ENCODE results near the gene LAMB1. TPM values are rescaled to one million over a fixed set of nuclear protein-coding genes. Genes with fewer than 3 reads are reported as not detected.

Gene LAMB1
- total RNA-seq (not detected), total RNA-seq (0.08 to 1.3 reads per million in 2 donors)

DNA sequence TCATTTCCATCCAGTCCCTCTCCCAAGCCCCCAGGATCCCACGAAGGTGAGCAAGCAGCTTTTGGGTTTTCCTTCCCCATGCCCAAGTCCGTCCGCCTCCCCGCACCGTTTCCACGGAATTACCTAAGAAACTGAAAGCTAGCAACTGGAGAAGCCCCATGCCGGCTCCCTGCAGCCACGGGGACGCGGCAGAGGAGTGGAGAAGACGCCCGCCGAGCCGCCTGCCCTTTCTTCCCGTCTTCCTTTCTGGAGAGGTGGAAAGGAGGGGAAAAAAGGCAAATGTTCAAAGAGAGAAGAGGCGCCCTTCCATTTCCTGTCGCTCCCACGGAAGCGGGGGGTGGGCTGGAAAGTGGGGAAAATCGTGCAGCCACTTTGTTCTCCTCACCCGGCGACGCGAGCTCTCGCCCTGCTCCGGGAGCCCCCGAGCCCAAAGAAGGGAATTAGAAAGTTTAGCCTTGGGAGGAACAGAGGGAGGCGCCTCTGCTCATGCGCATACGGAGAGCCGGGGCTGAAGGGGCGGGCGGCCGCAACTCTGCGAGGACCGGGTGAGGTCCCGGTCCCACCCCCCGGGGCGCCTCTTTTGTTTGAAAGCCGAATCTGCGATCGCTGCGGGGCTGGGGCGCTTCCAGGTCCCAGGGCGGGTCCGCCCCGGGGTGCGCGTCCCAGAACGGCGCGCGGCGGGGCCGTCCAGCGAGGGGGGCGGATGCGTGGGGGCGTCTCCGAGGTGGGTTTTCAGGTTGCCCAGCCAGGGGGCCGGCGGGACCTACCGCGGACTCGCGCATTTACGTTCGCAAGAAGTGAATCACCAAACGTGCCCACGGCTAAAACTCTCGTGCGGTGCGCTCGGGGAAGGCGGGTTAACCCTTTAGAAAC, at the start of gene LAMB1:
Gene LAMB1 (minus strand): TSS at position 436 of the 873 bp plus-strand sequence. CDS start 276 bp downstream, at position 160.
- peaks cover 19% of the 10 kb centered on the region for H3K4me1 Mint-ChIP-seq
- ATAC-seq = no peak
- no peaks in the 10 kb centered on the region for H3K9me3 ChIP-seq (ENCODE audit: control insufficient read depth, low read length, poor library complexity, severe bottlenecking)
- peaks cover 64% of the 10 kb centered on the region for H3K27me3 Mint-ChIP-seq
- peaks cover 10% of the 10 kb centered on the region for H3K36me3 Mint-ChIP-seq (ENCODE audit: low read depth)
- H3K4me3 Mint-ChIP-seq = peak within 1 kb of the TSS; percentile 87
- no peak for DNase-seq
- no peak within 1 kb of the TSS for H3K27ac Mint-ChIP-seq

DNA sequence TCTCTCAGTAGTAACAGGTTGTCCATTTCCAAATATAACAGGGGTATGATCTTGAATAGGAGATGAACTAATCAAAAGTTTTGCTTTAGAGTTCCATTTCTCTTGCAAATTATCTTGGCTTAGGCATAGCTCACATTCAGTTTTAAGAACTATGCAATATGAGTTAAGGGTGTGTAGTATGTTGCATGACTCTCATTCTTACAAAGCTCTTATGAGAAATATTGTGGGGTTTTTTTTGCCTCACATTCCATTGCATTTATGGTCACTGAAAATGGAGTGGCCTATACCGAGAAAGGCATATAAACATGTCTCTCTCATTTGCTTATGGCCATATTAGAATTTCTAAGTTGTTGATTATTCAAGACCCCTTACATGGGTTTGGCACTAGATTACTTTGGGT, 48.5 kb upstream of the LAMB1 start:
- Mint-ChIP-seq H3K36me3 (ENCODE audit: low read depth) (no peaks in the 10 kb centered on the region), H3K4me1 (peaks cover 2% of the 10 kb centered on the region), H3K27ac (no peak overlapping the region), H3K27me3 (peaks cover 23% of the 10 kb centered on the region), H3K4me3 (no peak overlapping the region)
- no peaks in the 10 kb centered on the region for H3K9me3 ChIP-seq (ENCODE audit: control insufficient read depth, low read length, poor library complexity, severe bottlenecking)
- ATAC-seq (no peak), DNase-seq (no peak)

DNA sequence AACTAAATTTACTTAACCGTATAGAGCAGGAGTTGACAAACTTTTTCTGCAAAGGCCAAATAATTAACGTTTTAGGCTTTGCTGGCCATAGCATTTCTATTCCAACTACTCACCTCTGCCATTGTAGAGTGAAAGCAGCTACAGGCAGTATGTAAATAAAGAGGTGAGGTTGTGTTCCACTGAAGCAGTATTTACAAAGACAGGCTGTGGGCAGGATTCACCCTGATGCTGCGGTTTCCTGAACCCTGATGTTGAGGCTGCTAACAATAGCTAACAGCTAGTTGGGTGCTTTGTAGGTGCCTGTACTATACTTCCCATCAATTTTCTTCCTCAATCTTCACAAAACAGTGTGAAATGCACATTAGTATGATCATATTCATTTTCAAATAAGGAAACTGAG, 47.0 kb upstream of the LAMB1 start:
- H3K9me3 ChIP-seq (ENCODE audit: control insufficient read depth, low read length, poor library complexity, severe bottlenecking) = no peaks in the 10 kb centered on the region
- peaks cover 23% of the 10 kb centered on the region for H3K27me3 Mint-ChIP-seq
- ATAC-seq (peak; percentile 65), DNase-seq (no peak)
- H3K4me1 Mint-ChIP-seq = peaks cover 2% of the 10 kb centered on the region
- no peak overlapping the region for H3K27ac Mint-ChIP-seq
- no peak overlapping the region for H3K4me3 Mint-ChIP-seq
- no peaks in the 10 kb centered on the region for H3K36me3 Mint-ChIP-seq (ENCODE audit: low read depth)

DNA sequence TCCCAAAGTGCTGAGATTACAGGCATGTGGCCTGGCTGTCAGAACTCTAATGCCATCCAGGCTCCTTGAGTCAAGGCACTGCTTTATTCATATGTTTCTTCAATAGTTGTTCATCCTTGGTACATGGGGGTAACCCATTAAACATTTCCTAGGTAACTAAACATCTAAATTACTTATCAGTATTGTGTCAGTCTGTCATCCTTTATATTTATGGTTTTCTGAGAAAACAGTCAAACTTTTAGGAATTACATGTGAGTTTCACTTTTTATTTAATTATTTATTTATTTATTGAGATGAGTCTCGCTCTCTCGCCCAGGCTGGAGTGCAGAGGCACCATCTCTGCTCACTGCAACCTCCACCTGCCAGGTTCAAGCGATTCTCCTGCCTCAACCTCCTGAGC, 45.5 kb upstream of the LAMB1 start:
- H3K36me3 Mint-ChIP-seq (ENCODE audit: low read depth) = no peaks in the 10 kb centered on the region
- H3K4me3 Mint-ChIP-seq = no peak overlapping the region
- ATAC-seq (no peak), DNase-seq (no peak)
- no peaks in the 10 kb centered on the region for H3K9me3 ChIP-seq (ENCODE audit: control insufficient read depth, low read length, poor library complexity, severe bottlenecking)
- H3K27ac Mint-ChIP-seq = peak overlapping the region; percentile 5
- peaks cover 2% of the 10 kb centered on the region for H3K4me1 Mint-ChIP-seq
- H3K27me3 Mint-ChIP-seq = peaks cover 13% of the 10 kb centered on the region

DNA sequence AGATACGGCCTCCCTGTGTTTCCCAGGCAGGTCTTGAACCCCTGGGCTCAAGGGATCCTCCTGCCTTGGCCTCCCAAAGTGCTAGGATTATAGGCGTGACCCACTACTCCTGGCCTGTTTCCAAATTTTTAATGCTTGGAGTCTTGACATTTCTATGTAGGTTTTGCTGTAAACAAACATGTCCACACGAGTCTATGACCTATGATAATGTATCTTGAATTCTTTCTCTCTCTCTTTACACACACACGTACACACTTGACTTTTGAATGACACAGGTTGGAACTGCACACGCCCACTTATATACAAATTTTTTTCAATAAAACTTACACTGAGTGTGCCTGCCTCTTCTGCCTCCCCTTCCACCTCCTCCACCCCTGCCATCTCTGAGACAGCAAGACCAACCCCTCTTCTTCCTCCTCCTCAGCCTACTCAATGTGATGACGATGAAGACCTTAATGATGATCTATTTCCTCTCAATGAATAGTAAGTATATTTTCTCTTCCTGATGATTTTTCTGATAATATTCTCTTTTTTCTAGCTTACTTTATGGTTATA, 44.1 kb upstream of the LAMB1 start:
- Mint-ChIP-seq H3K4me3 (no peak overlapping the region), H3K4me1 (peaks cover 2% of the 10 kb centered on the region), H3K27me3 (peaks cover 9% of the 10 kb centered on the region)

DNA sequence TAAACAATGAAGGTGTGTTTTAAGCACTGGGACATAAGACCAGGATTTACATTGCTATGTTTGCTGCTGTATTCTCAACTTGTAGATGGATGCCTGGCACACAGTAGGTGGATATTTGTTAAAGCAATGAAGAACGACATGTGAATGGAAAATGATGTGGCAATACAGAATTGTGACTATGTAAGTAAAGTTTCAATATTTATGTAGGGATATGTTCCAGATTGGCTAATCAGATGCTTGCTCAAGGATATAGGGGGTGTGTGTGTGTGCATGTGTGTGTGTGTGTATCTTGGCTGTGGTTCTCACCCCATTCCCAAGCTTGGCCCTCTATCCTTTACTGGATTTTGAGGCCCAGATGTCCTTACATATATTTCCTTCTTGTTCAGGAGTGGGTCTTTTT, 42.7 kb upstream of the LAMB1 start:
- Mint-ChIP-seq H3K27ac (no peak overlapping the region), H3K27me3 (peaks cover 7% of the 10 kb centered on the region), H3K36me3 (ENCODE audit: low read depth) (no peaks in the 10 kb centered on the region), H3K4me3 (no peak overlapping the region), H3K4me1 (no peaks in the 10 kb centered on the region)
- DNase-seq (no peak), ATAC-seq (no peak)
- no peaks in the 10 kb centered on the region for H3K9me3 ChIP-seq (ENCODE audit: control insufficient read depth, low read length, poor library complexity, severe bottlenecking)

More for the DNA sequence above, 44.1 kb upstream of the LAMB1 start:
- H3K9me3 ChIP-seq (ENCODE audit: control insufficient read depth, low read length, poor library complexity, severe bottlenecking) = no peaks in the 10 kb centered on the region
- no peak for DNase-seq
- Mint-ChIP-seq H3K27ac (no peak overlapping the region), H3K36me3 (ENCODE audit: low read depth) (no peaks in the 10 kb centered on the region)
- no peak for ATAC-seq

DNA sequence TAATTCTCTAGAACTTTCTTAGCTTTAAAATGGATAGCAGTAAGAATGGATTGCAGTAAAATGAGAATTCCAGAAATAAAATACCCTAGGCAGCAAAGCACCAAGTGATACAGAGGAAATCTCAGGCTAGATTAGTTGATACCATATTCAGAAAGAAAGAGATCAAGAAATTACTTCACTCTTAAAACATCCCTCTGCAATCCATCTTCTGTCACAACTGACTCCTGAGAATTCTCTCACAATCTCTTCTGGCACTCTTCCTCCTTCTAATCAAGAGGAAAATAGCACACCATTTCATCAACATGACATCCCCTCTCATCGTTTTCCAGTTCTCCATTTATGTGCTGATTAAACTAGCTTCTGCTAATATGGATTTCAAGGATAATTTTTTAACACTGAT, 42.2 kb upstream of the LAMB1 start:
- Mint-ChIP-seq H3K4me3 (no peak overlapping the region), H3K27ac (no peak overlapping the region), H3K4me1 (no peaks in the 10 kb centered on the region), H3K27me3 (peaks cover 12% of the 10 kb centered on the region), H3K36me3 (ENCODE audit: low read depth) (no peaks in the 10 kb centered on the region)
- DNase-seq (no peak), ATAC-seq (no peak)
- H3K9me3 ChIP-seq (ENCODE audit: control insufficient read depth, low read length, poor library complexity, severe bottlenecking) = no peaks in the 10 kb centered on the region

DNA sequence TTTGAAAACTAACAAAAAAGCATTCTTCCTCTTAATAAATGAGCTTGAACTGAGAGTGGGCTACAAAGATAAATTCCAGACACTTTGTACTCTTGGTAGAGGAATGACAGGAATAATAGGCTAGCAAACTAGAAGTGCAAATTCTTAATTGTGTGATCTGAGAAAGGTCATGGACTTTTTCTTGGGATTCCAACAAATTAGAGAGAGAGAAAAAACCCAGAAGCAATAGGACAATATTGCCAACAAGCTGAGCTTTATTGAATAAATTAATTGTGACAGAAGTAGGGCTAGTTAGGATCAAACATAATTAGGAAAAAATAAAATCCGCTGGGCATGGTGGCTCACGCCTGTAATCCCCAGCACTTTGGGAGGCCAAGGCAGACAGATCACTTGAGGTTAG, 41.4 kb upstream of the LAMB1 start:
- Mint-ChIP-seq H3K4me3 (no peak overlapping the region), H3K27ac (no peak overlapping the region), H3K36me3 (ENCODE audit: low read depth) (no peaks in the 10 kb centered on the region), H3K27me3 (peaks cover 18% of the 10 kb centered on the region), H3K4me1 (no peaks in the 10 kb centered on the region)
- ATAC-seq (no peak), DNase-seq (no peak)
- H3K9me3 ChIP-seq (ENCODE audit: control insufficient read depth, low read length, poor library complexity, severe bottlenecking) = no peaks in the 10 kb centered on the region

DNA sequence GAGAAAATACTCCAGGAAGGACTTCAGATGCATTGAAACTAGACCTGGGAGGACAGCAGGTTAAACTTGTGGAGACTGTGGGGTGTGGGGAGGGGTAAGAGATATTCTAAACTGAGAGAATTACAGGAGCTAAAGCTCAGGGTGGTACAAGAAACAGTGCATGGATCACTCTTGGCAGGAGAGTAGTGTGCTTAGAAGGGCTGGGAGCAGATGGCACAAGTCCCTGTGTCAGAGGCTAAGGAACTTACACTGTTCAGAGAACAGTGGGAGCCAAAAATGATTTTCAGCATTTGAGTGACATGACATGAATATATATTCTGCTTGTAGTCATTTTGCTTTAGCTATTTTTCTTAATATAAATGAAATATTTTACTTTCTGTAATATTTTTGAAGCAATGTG, 36.0 kb upstream of the LAMB1 start:
- Mint-ChIP-seq H3K27me3 (peaks cover 25% of the 10 kb centered on the region), H3K4me1 (no peaks in the 10 kb centered on the region), H3K27ac (no peak overlapping the region), H3K36me3 (ENCODE audit: low read depth) (no peaks in the 10 kb centered on the region), H3K4me3 (no peak overlapping the region)
- DNase-seq = no peak
- no peaks in the 10 kb centered on the region for H3K9me3 ChIP-seq (ENCODE audit: control insufficient read depth, low read length, poor library complexity, severe bottlenecking)
- no peak for ATAC-seq

DNA sequence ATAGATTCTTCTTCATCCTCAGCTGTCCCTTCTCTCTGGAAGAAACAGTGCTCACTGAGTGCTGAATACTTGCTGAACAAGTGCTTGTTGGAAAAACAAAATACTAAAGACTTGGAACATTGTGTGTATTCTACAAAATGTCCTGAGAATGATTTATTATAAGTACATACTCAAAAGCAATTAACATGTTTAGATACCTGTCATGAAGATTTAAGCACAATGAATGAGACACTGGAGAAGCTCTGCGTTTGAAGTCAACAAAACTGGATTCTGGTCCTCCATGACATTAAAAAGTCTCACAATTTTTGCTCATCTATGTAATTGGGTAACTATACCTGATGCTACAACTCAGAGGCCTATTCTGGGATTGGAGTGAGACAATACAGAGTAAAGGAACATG, 34.8 kb upstream of the LAMB1 start:
- no peak overlapping the region for H3K4me3 Mint-ChIP-seq
- H3K9me3 ChIP-seq (ENCODE audit: control insufficient read depth, low read length, poor library complexity, severe bottlenecking) = no peaks in the 10 kb centered on the region
- H3K36me3 Mint-ChIP-seq (ENCODE audit: low read depth) = peaks cover 2% of the 10 kb centered on the region
- H3K27me3 Mint-ChIP-seq = peaks cover 25% of the 10 kb centered on the region
- H3K27ac Mint-ChIP-seq = no peak overlapping the region
- no peaks in the 10 kb centered on the region for H3K4me1 Mint-ChIP-seq
- no peak for DNase-seq
- ATAC-seq = no peak

DNA sequence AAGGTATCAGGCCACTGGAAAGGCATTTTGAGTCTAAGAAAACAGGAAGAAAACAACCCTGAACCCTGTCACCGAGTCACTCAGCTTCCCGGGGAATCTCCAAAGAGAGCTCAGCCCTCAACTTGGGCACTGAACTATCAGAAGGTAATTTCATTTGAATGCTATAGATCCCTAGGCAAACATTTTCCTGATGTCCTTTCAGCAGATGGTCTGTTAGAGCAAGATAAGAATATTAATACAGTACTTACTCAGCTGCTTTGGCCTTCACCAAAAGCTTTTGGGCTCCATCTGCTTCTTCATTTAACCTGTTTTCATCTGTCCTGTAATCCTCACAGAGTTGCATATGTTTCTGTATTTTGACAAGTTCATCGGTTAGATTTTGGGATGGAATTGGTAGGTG, 34.2 kb upstream of the LAMB1 start:
- ATAC-seq (no peak), DNase-seq (no peak)
- no peaks in the 10 kb centered on the region for H3K9me3 ChIP-seq (ENCODE audit: control insufficient read depth, low read length, poor library complexity, severe bottlenecking)
- peaks cover 25% of the 10 kb centered on the region for H3K27me3 Mint-ChIP-seq
- H3K4me1 Mint-ChIP-seq = no peaks in the 10 kb centered on the region
- H3K4me3 Mint-ChIP-seq = no peak overlapping the region
- no peak overlapping the region for H3K27ac Mint-ChIP-seq
- peaks cover 2% of the 10 kb centered on the region for H3K36me3 Mint-ChIP-seq (ENCODE audit: low read depth)

DNA sequence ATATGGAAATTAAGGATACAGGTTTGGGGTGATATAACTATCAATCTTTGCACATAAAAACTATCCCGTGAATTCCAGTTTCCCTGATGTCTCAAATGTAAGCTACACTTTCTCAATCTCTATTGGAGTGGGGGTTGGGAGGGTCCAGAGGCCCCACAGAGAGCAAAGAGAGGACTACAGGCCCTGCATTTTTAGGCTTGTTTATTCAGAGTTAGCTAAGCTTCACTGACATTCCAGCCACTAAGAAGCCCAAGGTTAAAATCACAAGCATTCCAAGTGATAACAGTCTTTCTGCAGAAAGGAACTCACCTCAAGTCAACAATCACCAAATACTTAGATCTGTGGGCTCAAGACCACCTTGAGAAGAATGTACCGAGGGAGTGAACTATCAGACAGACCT, 31.6 kb upstream of the LAMB1 start:
- Mint-ChIP-seq H3K27me3 (peaks cover 19% of the 10 kb centered on the region), H3K4me3 (no peak overlapping the region), H3K27ac (no peak overlapping the region), H3K36me3 (ENCODE audit: low read depth) (peaks cover 3% of the 10 kb centered on the region), H3K4me1 (no peaks in the 10 kb centered on the region)
- no peak for DNase-seq
- H3K9me3 ChIP-seq (ENCODE audit: control insufficient read depth, low read length, poor library complexity, severe bottlenecking) = no peaks in the 10 kb centered on the region
- ATAC-seq = no peak

DNA sequence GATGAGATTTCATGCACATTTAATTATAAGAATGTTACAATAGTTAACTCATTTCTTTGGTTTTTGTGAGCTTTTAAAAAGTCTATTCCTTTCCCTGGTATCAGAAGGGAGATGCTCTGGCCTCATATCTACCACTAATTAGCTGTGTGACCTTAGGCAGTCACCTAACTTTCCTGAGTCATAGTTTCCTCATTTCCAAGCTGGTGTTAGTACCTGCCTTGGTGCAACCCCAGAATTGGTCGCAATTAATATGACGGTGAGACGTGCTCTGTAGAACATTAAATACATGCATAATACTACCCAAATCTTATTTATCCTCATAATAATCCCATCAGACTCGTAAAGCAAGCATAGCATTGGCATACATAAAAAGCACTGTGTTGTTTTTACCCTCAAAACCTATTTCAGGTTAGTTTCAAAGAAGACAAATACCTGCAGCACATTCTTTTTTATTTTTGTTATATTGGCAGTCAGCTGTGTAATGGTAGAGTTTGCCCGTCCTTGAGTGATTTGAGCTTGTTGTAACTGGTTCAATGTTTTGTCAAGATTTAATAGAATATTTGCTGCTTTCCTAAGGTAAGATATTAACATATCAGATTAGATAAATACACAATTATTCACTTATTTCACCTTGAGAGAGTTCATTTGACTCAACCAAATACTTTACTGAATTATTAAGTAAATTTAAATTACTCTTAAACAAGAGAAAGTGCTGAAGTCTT, 31.0 kb upstream of the LAMB1 start:
- no peak overlapping the region for H3K27ac Mint-ChIP-seq

More for the DNA sequence above, 31.0 kb upstream of the LAMB1 start:
- no peak overlapping the region for H3K4me3 Mint-ChIP-seq
- peaks cover 24% of the 10 kb centered on the region for H3K27me3 Mint-ChIP-seq
- H3K36me3 Mint-ChIP-seq (ENCODE audit: low read depth) = peaks cover 5% of the 10 kb centered on the region
- H3K4me1 Mint-ChIP-seq = no peaks in the 10 kb centered on the region
- DNase-seq (no peak), ATAC-seq (no peak)
- no peaks in the 10 kb centered on the region for H3K9me3 ChIP-seq (ENCODE audit: control insufficient read depth, low read length, poor library complexity, severe bottlenecking)
